ENCODE data around the gene GRID2. TPM values are rescaled to one million over a fixed set of nuclear protein-coding genes. Genes with fewer than 3 reads are reported as not detected.
"Not testable (repeated sequence)": the region's sequence is repeated elsewhere in the genome, so short reads cannot be mapped to it uniquely, and the experiment has no call there.

The GRID2 gene
- total RNA-seq, 6 experiments from 2014 or later, result not detected

DNA sequence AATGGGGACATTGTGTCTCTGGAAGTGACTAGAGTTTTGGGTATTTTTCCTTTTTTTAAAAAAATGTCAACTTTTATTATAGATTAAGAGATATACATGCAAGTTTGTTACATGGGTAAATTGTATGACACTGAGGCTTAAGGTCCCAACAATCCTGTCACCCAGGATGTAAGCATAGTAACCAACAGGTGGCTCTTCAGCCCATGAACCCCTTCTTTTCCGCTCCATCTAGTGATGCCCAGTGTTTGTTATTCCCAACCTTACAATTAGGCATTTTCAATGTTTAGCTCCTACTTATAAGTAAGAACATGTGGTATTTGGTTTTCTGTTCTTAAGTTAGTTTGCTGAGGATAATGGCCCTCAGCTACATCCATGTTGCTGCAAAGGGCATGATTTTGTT, 102.7 kb downstream of the GRID2 start:
- intact Hi-C loops (cut with DNase I), result no loop called here
- 93% methylated on average over 1 of the region's 1 CpG for WGBS (ENCODE audit: insufficient coverage, low coverage, low lambda C conversion rate, missing lambda C conversion rate)
- no peaks in the 10 kb centered on the region for H3K9me3 ChIP-seq

DNA sequence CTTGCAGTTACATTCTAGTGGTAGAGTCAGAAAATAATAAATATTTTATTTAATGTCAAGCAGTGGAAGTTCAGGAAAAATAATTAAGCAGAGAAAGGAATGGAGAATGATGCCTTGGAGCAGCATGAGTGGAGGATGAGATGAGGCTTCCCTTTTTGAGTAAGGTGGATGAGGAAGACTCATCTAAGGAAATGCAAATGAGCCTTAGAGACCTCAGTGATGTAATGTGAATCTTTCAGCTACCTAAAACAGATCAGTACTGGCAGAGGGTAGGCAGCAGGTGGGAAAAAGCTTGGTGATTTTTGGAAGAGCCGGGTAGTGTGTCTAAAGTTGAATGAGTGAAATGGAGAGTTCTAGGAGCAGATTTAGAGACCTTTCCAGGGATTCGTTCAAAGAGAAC, 118.2 kb downstream of the GRID2 start:
- ATAC-seq, result no peak
- no peak overlapping the region for H3K27ac ChIP-seq
- TF ChIP-seq POLR2A (IDR thresholded peaks at IDR 0.05), result no peak
- TF ChIP-seq, protein P1, sequence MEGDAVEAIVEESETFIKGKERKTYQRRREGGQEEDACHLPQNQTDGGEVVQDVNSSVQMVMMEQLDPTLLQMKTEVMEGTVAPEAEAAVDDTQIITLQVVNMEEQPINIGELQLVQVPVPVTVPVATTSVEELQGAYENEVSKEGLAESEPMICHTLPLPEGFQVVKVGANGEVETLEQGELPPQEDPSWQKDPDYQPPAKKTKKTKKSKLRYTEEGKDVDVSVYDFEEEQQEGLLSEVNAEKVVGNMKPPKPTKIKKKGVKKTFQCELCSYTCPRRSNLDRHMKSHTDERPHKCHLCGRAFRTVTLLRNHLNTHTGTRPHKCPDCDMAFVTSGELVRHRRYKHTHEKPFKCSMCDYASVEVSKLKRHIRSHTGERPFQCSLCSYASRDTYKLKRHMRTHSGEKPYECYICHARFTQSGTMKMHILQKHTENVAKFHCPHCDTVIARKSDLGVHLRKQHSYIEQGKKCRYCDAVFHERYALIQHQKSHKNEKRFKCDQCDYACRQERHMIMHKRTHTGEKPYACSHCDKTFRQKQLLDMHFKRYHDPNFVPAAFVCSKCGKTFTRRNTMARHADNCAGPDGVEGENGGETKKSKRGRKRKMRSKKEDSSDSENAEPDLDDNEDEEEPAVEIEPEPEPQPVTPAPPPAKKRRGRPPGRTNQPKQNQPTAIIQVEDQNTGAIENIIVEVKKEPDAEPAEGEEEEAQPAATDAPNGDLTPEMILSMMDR (IDR thresholded peaks at IDR 0.05), result no peak
- no peak overlapping the region for H3K4me3 ChIP-seq
- H3K9me3 ChIP-seq, result no peaks in the 10 kb centered on the region
- WGBS (ENCODE audit: insufficient coverage, low coverage, low lambda C conversion rate, missing lambda C conversion rate), result 24% methylated on average over 2 of the region's 2 CpGs
- H3K36me3 ChIP-seq, result no peaks in the 10 kb centered on the region
- no peaks in the 10 kb centered on the region for H3K4me1 ChIP-seq
- peaks cover 0 to 4% of the 10 kb centered on the region in 2 donors for H3K27me3 ChIP-seq
- no peak for DNase-seq
- intact Hi-C loops (cut with DNase I), result no loop called here

More for the DNA sequence above, 102.7 kb downstream of the GRID2 start:
- TF ChIP-seq POLR2A (IDR thresholded peaks at IDR 0.05), result no peak
- TF ChIP-seq, protein P1 (IDR thresholded peaks at IDR 0.05), result no peak
- no peaks in the 10 kb centered on the region for H3K36me3 ChIP-seq
- no peaks in the 10 kb centered on the region for H3K4me1 ChIP-seq
- ATAC-seq (no peak), DNase-seq (no peak)
- H3K27ac ChIP-seq, result no peak overlapping the region
- H3K4me3 ChIP-seq, result no peak overlapping the region
- H3K27me3 ChIP-seq, result no peaks in the 10 kb centered on the region

DNA sequence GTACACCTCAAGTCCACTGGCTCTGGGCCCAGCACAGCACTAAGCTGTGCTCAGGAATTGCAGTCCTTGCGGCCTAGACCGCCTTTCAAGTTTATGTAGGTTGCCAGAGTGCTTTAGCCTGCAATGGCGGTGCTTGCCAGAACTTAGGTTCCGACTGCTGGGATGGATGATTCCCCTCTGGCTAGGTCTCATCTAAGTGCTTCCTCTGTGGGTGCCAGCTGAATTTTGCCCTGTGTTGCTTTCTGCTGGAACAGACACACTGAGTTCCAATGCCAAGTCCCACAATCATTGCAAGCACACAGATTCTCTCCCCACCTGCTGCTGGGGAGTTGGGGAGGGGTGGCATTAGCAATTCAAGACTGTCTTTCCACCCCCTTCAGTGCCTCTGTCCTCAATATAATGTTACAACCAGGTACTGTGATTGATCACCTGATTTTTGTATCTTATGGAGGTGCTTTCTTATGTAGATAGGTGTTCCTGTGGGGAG, 129.5 kb downstream of the GRID2 start:
- H3K4me1 ChIP-seq, result no peaks in the 10 kb centered on the region
- no peak overlapping the region for H3K27ac ChIP-seq
- H3K4me3 ChIP-seq, result no peak overlapping the region
- DNase-seq (no peak), ATAC-seq (no peak)
- no peaks in the 10 kb centered on the region for H3K27me3 ChIP-seq
- TF ChIP-seq, protein P1 (IDR thresholded peaks at IDR 0.05), result no peak
- TF ChIP-seq POLR2A (IDR thresholded peaks at IDR 0.05), result no peak
- WGBS (ENCODE audit: insufficient coverage, low coverage, low lambda C conversion rate, missing lambda C conversion rate), result no CpG with 5 or more reads among the region's 4 CpGs
- no peaks in the 10 kb centered on the region for H3K9me3 ChIP-seq
- H3K36me3 ChIP-seq, result no peaks in the 10 kb centered on the region
- intact Hi-C loops (cut with DNase I), result no loop called here

DNA sequence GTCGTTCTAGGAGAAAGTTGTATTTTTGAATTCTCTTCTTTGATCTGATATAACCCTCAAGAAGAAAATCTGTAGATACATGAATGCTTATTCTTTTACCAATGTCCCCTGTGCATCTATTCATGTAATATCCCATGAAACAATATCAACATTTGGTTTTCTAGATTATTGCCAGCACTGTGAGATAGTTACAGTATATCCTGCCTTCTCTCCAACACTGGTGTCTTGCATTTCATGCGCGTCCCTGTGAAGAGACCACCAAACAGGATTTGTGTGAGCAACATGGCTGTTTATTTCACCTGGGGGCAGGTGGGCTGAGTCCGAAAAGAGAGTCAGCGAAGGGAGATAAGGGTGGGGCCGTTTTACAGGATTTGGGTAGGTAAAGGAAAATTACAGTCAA, 135.0 kb downstream of the GRID2 start:
- not testable (repeated sequence) for H3K27me3 ChIP-seq
- 55% methylated on average over 4 of the region's 6 CpGs for WGBS (ENCODE audit: insufficient coverage, low coverage, low lambda C conversion rate, missing lambda C conversion rate)

DNA sequence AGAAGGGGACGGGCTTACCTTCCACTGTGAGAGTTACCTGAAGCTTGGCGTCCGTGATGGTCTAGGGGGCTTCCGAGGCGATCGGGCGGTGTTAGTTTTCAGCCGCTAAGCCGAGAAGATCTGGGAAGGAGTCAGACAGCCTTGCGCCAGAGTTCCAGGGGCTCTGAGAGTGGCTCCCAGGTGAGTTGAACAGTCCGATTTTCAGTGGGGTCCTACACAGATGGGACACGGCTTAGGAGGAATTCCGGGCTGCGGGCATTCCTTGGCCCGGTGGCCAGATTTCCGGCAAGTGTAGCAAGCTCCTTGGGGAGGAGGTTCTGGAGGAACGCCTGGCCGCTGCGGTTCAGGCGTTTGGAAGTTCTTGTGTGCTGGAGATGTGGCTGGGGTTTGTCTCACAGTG, 138.4 kb downstream of the GRID2 start:
- H3K4me1 ChIP-seq; ATAC-seq; H3K9me3 ChIP-seq; H3K36me3 ChIP-seq; DNase-seq; H3K27me3 ChIP-seq; H3K27ac ChIP-seq; H3K4me3 ChIP-seq; intact Hi-C loops (cut with DNase I): not testable (repeated sequence)
- 81% methylated on average over 7 of the region's 20 CpGs for WGBS (ENCODE audit: insufficient coverage, low coverage, low lambda C conversion rate, missing lambda C conversion rate)

More for the DNA sequence above, 135.0 kb downstream of the GRID2 start:
- H3K4me3 ChIP-seq; H3K9me3 ChIP-seq; ATAC-seq; H3K4me1 ChIP-seq; H3K27ac ChIP-seq; DNase-seq; H3K36me3 ChIP-seq; intact Hi-C loops (cut with DNase I): not testable (repeated sequence)

DNA sequence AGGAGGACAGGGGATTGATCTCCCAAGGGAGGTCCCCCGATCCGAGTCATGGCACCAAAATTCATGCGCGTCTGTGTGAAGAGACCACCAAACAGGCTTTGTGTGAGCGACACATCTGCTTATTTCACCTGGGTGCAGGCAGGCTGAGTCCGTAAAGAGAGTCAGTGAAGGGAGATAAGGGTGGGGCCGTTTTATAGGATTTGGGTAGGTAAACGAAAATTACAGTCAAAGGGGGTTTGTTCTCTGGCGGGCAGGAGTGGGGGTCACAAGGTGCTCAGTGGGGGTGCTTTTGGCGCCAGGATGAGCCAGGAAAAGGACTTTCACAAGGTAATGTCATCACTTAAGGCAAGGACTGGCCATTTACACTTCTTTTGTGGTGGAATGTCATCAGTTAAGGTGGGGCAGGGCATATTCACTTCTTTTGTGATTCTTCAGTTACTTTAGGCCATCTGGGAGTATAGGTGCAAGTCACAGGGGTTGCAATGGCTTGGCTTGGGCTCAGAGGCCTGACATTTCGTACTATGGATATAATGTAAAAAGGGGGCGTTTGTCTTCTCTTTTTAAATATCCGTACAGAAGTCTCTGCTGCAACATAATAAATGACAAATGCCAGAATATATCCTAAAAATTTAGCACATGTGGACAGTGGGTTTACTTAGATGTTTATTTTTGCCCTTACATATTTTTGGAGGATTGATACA, 140.5 kb downstream of the GRID2 start:
- H3K27ac ChIP-seq; H3K9me3 ChIP-seq; H3K36me3 ChIP-seq; intact Hi-C loops (cut with DNase I); H3K27me3 ChIP-seq; ATAC-seq; H3K4me3 ChIP-seq; H3K4me1 ChIP-seq; DNase-seq: not testable (repeated sequence)
- WGBS (ENCODE audit: insufficient coverage, low coverage, low lambda C conversion rate, missing lambda C conversion rate), result 58% methylated on average over 13 of the region's 13 CpGs
